ENCODE results near the gene ARMC2.

GRCh38 chr6:108989700-108990099, 141.5 kb downstream of the ARMC2 start:
- TF ChIP-seq JUNB (IDR thresholded peaks at IDR 0.05; ENCODE audit: unreplicated experiment) (no peak), CTCF (conservative IDR thresholded peaks at IDR 0.05; ENCODE audit: low read depth in 2 of 2) (no peak), EZH2 (IDR thresholded peaks at IDR 0.05; ENCODE audit: low read depth, unreplicated experiment) (no peak), EZH2phosphoT487 (IDR thresholded peaks at IDR 0.05; ENCODE audit: unreplicated experiment) (no peak), ZNF114 (CRISPR knock-in tag; IDR thresholded peaks at IDR 0.05) (no peak)

Measured in GM23338 (cell line).